GM12891 (cell line): ENCODE measurements around the gene EPS8L3.

ENCODE experiments used
- POLR2A ChIP-seq: IDR thresholded peaks from 2 replicates; pipeline ENCODE4 v1.6.1; 2011; ENCODE audit warnings: low read depth, low read length, control low read depth
- POLR2AphosphoS5 ChIP-seq: IDR thresholded peaks from 2 replicates; pipeline ENCODE4 v1.6.1; 2011; ENCODE audit warnings: low read depth, low read length, control low read depth
- SPI1 ChIP-seq: IDR thresholded peaks from 2 replicates; pipeline ENCODE4 v1.6.1; 2011; ENCODE audit warnings: low read depth, low read length, control low read depth
- TAF1 ChIP-seq: IDR thresholded peaks from 2 replicates; pipeline ENCODE4 v1.6.1; 2011; ENCODE audit warnings: low read depth, low read length, control low read depth

GRCh38 chr1:109725510-109725909 lies 38.2 kb downstream of the EPS8L3 start:
- TF ChIP-seq POLR2AphosphoS5 (no peak), SPI1 (no peak), POLR2A (no peak), TAF1 (no peak)
